ENCODE data around the gene PCDHA3.

GRCh38 chr5:140802781-140803271 is 2.0 kb downstream of the PCDHA3 start:
- TF ChIP-seq, protein P1, sequence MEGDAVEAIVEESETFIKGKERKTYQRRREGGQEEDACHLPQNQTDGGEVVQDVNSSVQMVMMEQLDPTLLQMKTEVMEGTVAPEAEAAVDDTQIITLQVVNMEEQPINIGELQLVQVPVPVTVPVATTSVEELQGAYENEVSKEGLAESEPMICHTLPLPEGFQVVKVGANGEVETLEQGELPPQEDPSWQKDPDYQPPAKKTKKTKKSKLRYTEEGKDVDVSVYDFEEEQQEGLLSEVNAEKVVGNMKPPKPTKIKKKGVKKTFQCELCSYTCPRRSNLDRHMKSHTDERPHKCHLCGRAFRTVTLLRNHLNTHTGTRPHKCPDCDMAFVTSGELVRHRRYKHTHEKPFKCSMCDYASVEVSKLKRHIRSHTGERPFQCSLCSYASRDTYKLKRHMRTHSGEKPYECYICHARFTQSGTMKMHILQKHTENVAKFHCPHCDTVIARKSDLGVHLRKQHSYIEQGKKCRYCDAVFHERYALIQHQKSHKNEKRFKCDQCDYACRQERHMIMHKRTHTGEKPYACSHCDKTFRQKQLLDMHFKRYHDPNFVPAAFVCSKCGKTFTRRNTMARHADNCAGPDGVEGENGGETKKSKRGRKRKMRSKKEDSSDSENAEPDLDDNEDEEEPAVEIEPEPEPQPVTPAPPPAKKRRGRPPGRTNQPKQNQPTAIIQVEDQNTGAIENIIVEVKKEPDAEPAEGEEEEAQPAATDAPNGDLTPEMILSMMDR (conservative IDR thresholded peaks at IDR 0.05 in 1 of 2, IDR thresholded peaks at IDR 0.05 in 1 of 2; ENCODE audit: low read depth in 1 of 2, low read length in 2 of 2), result no peak
- no peak for TF ChIP-seq EZH2 (IDR thresholded peaks at IDR 0.05; ENCODE audit: low read length, missing control alignments)

Data from fibroblast of lung (primary cell).